HG03575 (cell line): Measurements from ENCODE around the gene TRABD.

Experiments
- ATAC-seq: cut with Tn5 transposase; IDR thresholded peaks from one replicate; pipeline ENCODE4 v1.9.1; 2021; ENCODE audit not compliant: unreplicated experiment, insufficient number of reproducible peaks, low FRiP score; ENCODE audit errors: extremely low read depth

TRABD gene

GRCh38 chr22:50171319-50171964 lies 14.3 kb upstream of the TRABD start:
- ATAC-seq = no peak

DNA sequence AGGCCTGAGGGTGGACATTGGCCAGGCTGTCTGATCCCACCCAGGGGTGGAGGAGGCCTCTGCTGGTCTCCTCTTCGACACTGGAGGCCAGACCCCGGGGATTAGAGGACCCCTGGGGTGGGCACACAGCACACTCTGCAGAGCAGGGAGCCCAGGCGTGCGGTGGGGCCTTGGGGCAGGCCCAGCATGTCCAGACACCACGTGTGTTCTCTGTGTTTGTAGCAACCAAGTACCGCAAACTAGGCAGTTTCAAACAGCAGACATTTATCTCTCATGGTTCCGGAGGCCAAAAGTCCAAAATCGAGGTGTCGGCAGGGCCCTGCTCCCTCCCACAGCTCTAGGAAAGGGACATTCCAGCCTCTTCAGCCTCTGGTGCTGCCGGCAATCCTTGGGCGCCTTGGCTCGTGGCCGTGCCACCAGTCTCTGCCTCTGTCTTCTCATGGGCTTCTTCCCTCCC lies 13.7 kb upstream of the TRABD start:
- no peak for ATAC-seq

DNA sequence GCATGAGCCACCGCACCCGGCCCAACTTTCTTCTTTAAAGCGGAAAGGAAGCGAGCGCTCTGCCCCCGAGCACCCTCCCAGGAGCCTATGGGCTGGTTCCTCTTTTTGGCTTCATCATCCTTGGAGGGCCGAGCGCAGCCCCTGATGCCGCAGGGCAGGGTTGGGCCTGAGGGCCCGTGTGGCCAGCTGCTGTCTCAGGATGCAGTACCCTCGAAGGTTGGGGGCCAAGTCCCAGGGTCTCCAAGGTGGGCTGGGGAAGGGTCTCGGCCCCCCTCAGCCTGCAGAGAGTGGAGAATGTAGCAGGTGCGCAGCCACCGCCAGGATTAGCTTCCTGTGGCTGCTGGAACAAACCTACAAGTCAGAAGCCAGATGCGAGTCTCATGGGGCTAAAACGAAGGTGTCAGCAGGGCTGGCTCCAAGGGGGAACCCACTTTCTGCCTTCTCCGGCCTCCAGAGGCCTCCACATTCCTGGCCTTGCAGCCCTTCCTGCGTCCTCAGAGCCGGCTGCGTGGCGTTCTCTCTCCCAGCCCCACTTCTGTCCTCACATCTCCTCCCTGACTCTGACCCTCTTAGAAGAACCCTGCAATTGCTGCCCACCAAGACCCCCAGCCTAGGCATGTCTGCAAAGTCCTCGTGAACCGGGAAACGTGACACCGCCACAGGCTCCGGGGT lies 12.3 kb upstream of the TRABD start:
- no peak for ATAC-seq

GRCh38 chr22:50173983-50174355 lies 11.7 kb upstream of the TRABD start:
- ATAC-seq = no peak

GRCh38 chr22:50174382-50175190 lies 11.1 kb upstream of the TRABD start:
- ATAC-seq = no peak

DNA sequence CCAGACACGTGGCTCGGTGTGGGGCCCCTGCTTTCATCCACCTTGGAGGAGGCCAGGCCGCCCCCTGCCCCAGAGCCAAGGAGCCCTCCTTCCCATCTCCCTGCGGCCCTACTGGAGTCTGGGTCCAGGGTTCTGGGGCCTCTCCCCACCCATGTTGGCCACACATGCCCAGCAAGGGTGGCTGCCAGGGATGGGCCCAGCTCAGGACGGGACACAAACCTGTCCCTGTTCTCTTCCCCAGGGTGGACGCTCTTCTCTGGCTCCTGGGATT lies 10.6 kb upstream of the TRABD start:
- ATAC-seq = no peak

- ATAC-seq = no peak
Measured at GRCh38 chr22:50175921-50176849, 9.5 kb upstream of the TRABD start.

GRCh38 chr22:50176850-50177536 lies 8.7 kb upstream of the TRABD start:
- ATAC-seq = no peak

GRCh38 chr22:50177537-50178470 lies 7.9 kb upstream of the TRABD start:
- no peak for ATAC-seq

- no peak for ATAC-seq
Measured at GRCh38 chr22:50178471-50178864, 7.2 kb upstream of the TRABD start.

DNA sequence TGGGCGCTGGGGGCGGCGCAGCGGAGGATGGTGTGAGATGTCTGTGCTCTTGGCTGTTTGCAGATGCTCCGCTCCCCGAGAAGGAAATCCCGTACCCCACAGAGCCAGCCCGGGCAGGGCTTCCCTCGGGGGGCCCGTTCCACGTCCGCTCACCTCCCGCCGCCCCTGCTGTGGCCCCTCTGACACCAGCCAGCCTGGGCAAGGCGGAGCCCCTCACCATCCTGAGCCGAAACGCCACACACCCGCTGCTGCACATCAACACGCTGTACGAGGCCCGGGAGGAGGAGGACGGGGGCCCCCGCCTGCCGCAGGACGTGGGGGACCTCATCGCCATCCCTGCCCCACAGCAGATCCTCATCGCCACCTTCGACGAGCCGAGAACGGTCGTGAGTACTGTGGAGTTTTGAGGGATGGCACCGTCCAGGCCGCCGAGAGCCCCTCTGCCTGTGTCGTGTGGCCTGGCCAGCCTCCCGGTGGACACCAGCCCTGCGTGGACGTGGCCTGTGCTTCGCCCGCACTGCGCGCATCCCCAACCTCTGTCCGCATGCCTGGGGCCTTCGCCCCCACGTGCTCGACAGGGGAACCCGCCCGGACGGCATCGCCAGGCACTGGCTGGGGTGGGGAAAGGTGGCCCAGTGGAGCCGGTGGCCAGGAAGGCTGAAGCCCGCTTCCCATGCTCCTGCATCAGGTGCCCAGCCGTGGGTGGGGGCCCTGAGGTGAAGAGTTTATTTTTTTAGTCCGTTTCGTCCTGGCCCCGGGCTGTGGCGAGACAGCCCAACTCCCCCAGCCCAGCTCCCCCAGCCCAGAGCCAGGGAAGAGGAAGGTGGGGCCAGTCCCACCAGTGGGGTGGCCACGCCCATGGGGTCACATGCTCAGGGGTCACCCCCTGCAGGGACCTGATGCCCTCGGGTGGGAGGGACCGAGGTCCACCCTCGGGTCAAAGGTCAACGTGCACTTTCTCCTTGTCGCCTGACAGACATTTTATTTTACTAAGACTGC lies 6.5 kb upstream of the TRABD start:
- no peak for ATAC-seq

- no peak for ATAC-seq
Measured at GRCh38 chr22:50179937-50180726, 5.6 kb upstream of the TRABD start.

- no peak for ATAC-seq
Measured at GRCh38 chr22:50180727-50181521, 4.8 kb upstream of the TRABD start.

GRCh38 chr22:50182176-50183081 lies 3.3 kb upstream of the TRABD start:
- no peak for ATAC-seq
